ENCODE data around the gene OTC. TPM values are rescaled to one million over a fixed set of nuclear protein-coding genes. Genes with fewer than 3 reads are reported as not detected.

Gene OTC
- not detected for polyA plus RNA-seq (2013, experiment 1 of 2; ENCODE audit: insufficient read length)
- polyA plus RNA-seq (2013, experiment 2 of 2; ENCODE audit: insufficient read length) = not detected

DNA sequence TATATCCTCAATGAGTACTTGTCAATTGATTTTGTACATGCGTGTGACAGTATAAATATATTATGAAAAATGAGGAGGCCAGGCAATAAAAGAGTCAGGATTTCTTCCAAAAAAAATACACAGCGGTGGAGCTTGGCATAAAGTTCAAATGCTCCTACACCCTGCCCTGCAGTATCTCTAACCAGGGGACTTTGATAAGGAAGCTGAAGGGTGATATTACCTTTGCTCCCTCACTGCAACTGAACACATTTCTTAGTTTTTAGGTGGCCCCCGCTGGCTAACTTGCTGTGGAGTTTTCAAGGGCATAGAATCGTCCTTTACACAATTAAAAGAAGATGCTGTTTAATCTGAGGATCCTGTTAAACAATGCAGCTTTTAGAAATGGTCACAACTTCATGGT is at the start of gene OTC:
Gene OTC (plus strand): TSS at position 243 of the 400 bp plus-strand sequence. CDS start 93 bp downstream, at position 336.
- DNase-seq = no peak

DNA sequence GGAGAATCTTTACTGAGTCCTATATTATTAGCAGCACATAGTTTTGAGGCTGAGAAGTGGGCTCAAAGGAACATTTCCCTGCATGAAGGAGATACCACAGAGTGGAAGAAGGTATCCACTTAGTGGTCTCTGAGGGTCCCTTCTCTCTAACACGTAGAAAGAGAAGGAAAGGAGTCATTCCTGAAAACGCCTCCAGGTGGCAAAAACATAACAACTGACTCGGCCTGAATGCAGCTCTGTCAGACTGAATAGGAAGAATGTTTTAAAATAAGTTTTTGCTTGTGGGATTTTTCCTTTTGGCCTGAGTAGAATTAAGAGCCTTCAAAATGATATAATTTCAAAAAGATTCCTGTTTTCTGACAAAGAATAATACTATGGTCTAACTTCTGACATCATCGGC is 48.4 kb upstream of the OTC start:
- DNase-seq = no peak

DNA sequence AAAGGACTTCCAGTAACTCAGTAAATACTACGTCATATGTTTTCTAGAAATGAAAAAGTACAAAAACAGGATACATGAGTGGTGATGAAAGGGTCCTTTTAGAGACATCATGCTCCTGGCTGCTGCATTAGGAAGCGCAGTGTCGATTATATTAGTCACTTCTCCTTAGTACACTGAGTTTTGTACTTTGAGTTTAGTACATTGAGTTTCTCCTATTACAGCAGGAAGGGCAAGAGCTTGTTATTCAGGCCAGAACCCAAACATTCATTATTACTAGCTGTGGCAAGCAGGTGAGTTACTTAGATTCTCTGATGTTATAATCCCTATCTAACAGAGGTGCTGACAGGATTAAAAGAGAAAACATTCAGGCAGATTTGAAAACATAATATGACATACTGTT is 46.4 kb upstream of the OTC start:
- DNase-seq = no peak

DNA sequence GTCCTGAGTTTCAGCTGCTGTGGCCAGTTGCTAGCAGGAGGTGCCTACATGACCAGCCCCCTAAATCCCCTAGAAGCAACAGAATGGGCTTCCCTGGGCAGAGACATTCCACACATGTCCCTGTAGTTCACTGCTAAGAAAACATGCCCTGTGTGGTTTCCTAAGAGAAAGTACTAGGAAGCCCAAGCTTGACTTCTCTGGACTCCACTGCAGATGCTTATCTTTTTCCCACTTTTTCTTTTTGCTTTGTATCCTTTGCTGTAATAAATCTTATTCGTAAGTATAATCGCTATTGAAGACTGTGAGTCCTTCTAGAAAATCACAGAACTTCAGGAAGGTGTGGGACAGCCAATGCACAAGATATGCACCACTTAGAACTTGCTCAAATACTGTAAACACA is 40.7 kb upstream of the OTC start:
- DNase-seq = no peak

DNA sequence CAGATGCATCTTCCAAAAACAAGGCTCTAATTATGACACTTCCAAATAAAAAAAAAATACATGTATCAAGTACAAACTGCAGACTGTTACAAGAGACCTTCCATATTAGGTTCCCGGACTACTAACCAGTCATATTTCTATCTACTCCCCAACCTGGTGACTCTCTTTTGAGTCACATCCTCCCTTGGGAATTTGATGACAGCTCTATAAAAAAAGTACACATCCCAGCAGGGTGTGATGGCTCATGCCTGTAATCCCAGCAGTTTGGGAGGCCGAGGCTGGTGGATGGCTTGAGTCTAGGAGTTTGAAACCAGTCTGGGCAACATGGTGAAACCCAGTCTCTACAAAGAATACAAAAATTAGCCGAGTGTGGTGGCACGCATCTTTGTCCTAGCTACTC is 40.0 kb upstream of the OTC start:
- DNase-seq = peak; percentile 90

DNA sequence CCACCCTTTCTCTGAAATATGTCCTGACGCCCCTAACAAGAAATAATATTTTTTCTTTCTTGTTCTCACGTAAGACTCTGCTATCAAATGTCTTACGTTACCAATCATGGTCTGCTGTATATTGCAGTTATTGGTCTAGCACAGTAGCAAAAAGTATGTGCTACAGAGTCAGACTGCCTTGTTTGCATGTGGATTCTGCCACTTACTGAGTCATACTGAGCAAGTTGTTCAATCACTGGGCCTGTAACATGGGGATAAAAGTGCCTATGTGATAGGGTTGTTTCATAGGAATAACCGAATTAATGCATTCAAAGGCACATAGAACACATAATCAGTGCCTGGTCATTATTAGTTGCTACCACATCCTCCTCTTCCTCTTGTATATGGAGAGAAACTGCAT is 39.2 kb upstream of the OTC start:
- DNase-seq = peak; percentile 17

DNA sequence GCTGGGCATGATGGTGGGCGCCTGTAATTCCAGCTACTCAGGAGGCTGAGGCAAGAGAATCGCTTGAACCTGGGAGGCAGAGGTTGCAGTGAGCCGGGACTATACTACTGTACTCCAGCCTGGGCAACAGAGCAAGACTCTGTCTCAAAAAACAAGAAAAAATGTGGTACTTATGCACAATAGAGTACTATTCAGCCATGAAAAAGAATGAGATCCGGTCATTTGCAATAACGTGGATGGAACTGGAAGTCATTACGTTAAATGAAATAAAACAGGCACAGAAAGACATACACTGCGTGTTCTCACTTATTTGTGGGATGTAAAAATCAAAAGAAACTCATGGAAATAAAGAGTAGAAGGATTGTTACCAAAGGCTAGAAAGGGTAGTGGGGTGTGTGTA is 37.2 kb upstream of the OTC start:
- no peak for DNase-seq

DNA sequence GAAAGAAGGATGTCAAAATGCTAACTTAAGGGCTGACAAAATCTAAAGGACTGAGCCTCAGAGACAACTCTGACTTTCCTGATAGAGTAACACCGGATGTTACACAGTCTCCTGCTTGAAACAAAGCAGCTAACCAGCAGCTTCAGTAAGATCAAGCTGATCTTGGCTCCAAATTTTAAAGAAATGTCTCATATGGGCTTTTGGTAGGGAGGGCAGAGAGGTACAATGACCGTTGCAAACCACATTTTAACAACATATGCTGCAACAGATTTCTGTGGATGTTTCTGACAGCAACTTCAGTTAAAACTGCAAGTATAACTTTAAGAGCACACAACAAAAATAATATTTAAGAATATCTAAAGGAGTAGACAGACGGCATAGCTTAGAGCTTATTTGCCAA is 34.2 kb upstream of the OTC start:
- no peak for DNase-seq

DNA sequence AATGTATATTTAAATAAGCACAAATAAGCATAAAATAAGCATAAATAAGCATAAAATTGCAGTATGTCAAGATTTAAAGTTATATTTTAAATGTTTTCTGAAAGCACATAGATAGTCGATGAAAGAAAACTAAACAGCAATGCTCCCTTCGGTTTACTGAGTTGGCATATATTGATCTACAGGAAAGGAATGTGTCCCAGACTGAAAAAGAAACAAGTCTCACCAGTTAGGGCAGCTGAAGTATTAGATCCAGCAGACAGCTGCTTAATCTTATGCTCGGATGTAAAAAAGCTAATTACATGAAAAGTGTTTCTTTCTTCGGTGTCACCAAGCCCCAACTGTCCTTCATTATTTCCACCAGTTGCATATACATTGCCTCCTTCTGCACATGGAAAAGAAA is 33.8 kb upstream of the OTC start:
- DNase-seq = no peak

DNA sequence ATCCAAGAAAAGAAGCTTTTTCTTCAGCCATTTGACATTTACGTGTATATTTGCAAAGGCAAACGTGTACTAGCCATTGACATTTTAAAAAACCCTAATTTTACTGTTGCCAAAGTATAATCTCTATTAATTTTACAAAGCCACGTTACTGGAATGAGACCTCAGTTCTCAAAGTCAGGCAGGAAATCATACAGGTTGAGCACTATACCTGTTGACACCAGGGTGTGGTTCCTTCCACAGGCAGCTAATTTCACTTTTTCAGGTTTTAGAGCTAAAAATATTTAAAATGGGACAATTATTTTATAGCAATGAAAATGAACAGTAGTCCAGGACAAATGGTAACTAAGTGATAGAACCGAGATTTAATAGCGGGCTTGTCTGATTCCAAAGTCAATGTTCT is 31.6 kb upstream of the OTC start:
- DNase-seq = no peak

DNA sequence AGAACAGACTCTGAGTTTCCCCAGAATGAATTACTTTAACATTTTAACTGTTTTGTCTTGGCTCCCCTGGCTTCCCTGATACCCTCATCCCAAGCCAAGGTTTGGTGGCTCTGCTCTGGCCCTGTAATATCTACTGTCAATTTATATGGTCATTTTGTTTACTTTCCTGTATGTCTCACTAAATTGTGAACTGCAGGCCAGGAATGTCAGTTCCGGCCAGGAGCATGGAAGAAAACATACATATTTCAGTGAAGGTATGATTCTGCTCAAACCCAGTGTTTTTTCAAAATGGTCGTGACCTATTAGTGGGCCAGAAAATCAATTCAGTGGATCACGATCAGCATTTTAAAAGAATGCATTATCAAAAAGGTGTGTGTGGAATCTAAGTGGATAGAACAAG is 26.3 kb upstream of the OTC start:
- DNase-seq = no peak

DNA sequence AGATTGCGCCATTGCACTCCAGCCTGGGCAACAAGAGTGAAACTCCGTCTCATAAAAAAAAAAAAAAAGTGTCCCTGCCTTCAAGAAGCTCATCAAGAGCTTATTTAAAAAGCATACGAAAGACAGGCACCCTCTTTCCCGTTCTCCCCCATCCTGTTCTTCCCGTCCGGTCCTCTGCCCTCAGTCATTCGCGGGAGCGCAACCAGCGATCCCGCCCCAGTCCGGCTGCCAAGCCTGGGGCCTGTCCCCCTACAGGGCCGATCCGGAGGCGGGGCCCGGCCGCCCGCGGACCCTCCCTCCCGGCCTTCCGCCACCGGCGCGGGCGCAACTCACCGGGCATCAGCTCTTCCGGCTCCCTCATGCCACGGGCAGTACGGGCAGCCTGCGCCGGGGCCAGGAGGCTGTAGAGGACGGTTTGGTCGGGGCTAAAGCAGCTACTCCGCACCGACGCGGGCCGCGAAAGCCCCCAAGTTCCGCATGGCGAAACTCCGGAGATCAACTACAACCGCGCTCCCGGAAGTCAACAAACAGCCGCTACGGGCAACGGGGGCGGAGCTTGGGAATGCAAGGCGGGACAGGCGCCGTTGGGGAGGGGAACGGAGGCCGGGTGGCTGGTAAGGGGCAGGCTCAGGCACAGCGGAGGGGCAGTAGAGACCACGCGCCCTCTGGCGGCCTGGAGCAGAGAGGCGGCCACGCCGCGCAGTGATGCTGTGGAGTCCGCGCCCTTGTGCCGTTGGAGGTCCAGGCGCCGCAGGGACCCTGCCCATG is 25.2 kb upstream of the OTC start, which contains the start of gene RPGR:
Gene RPGR (minus strand): TSS at position 503 of the 768 bp plus-strand sequence. CDS start 142 bp downstream, at position 361.
- DNase-seq = peak; percentile 94

DNA sequence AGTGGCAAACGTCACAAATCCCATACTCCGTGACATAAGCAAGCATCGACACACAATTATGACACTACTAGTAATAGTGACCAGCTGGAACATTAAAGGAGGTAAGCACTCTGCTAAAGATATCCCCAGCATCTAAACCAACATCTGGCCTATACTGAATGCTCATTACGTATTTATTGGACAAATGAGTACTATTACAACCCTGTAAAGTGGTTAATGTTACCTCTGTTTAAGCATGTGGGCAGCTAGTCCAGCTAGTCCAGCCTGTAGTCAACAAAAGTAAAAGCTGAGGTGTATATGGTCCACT is 24.7 kb upstream of the OTC start:
- DNase-seq = no peak

DNA sequence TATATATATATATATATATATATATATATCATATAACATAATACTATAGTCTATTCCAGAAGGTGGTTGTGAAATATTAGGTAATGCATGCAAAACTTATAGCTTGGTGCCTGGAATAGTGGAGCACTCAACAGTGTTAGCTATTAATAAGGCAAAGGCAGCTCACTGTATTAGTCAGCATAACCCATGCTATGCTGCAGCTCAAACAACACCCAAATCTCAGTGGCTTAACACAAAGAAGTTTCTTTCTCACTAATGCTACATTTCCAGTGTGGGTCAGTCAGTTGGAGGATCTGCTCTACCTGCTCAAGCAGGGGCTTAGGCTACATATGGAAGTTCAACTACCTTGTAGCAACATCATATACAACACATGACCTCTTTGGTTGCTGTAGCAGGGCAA is 19.9 kb upstream of the OTC start:
- no peak for DNase-seq

DNA sequence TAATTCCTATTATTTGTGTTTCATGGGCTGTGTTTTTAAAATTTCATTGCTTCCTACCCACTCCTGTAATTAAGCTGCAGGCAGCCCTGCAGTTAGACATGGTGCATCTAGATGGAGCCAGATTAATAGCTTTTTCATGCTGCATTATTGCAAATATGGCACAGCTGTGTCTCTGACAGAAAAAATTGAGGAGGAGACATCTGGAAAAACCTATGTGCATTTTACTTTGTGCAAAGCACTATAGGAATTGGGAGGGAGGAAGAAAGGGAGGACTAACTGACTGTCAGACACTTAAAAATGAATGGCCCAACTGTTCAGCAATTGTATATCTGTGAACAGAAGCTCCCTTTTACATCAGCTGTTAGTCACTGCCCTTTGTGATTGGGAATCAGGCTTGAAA is 17.0 kb upstream of the OTC start:
- DNase-seq = no peak

DNA sequence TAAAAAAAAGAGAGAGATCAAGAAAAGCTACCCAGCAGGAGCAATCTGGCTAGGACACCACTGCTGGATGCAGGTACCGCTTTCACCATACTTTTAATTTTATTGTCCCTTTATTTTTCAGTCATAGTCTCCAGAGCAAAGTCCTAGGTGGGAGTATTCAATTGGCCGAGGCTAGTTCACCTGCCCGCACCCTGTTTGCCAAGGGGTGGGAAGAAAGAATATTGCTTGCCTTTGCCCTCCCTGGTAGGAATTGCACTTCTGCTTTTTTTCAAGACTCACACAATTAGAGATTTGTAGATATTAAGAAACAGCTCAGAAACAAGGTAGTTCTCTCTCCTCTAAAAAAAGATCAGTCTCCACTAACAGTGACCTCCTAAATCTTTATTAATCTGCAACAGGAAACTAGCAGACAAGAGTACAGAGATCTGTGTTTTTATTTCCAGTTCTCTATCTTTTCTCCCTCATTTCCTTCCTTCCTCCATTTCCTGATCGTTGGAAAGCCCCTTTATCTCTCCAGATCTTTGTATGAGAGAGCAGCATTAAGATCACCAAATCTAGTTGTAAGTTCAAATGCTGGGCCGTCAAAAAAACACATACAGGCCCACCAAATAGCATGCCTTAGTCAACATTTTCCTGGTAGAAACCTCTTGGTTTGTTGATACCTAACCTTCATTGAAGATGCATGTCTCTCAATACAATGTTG is 15.7 kb upstream of the OTC start:
- no peak for DNase-seq

DNA sequence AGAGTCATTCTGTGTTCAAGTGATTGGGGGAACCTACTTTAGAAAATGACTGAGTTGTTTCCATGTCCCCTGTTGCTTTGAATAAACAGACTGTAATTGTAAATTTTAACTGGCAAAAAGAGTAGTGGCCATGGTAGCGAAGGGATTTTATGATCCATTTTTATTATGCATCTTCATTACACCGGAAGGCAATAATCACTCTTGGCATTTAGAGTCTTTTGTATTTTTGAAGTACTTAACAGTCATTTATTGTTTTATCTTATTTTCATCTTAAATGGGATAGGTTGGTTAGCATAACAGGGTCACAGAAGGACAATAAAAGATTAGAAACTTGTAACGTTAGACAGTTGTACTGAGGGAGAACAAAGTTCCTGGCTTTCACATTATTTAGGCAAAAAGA is 11.0 kb upstream of the OTC start:
- DNase-seq = no peak

DNA sequence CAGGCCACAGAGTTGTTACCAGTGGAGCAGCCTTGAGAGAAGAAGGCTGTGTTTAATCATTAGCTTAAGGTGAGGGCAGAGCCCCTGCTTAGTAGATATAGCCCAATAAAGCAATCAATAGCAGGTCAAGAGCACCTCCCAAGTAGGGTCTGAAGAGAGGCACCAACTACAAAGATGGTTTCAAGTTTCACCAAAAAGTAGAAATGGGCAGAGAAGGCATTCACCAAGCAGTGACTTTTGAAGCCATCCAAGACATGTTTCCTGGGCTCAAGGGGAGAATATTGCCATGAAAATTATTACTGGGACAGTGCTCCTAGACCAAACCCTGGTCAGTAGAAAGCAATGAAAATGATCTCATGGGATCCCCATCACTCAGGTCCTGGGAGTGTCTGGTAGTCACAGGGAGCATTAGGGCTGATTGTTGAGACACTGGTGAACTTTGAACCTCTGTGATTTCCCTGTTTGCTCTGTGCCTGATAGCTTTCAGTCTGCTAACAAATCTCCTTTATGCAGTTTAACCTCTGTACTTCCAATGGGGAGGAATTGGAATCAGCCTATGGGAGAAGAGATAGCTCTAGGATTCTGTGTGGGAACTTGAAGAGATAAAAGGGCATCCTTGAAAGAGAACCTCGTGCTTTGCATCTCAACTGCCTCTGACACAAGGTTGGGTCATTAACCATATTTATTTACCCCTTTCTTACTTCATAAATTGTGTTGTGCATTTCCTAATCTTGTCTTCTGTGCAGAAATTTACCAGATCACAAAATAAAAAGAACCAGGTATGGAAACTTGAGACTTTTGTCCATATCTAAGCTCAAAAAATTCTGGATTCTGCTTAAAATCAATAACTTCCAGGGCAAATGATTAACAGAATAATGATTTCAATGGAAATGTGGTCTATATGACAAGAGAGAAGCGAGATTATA is 9.3 kb upstream of the OTC start:
- no peak for DNase-seq

DNA sequence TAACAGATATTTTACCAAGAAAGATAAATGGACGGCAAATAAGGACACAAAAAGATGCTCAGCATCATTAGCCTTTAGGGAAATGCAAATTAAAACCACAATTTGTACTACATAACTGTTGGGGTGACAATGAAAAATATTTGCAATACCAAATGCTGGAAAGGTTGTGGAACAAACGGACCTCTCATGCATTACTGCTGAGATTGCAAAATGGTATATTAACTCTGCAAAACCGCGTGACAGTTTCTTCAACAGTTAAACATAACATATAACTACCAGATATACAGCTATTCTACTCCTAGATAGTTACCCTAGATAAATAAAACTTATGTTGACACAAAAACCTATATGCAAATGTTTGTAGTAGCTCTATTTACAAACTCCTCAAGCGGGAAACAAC is 6.3 kb upstream of the OTC start:
- DNase-seq = no peak

DNA sequence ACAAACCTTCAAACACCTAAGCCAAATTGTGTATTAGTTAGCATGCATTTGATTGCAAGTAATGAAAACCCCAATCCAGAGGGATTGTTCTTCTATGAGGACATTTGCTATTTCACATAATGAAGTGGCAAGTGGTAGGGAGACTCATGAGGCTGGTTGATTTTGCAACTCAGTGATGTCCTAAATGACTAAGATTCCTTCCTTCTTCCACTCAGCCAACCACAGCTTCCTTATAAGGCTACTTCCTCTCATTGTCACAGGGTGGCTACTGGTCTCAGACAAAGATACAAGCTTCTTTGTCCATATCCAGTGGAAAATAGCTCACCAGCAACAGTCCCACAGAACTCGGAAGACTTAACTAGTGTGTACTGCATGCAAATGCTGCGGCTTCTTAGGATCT is 5.3 kb upstream of the OTC start:
- DNase-seq = peak; percentile 71

DNA sequence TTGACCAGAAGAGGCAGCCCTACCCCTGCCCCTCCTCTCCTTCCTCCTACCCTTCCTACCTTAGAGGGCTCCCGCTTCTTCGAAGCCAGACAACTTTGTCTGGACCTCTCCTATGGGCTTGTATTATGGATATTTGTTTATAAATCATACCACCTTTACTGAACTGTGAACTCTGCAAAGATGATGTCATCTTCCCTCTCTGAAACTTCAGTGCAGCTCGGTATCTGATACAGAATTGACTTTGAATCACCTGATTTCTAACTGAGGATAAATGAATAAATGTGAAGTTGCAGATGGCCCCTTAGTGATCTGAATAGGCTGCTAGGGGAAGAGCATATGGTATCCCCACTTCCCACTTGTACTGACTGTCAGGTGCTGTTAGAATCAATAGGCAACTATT is 1.1 kb upstream of the OTC start:
- DNase-seq = no peak

DNA sequence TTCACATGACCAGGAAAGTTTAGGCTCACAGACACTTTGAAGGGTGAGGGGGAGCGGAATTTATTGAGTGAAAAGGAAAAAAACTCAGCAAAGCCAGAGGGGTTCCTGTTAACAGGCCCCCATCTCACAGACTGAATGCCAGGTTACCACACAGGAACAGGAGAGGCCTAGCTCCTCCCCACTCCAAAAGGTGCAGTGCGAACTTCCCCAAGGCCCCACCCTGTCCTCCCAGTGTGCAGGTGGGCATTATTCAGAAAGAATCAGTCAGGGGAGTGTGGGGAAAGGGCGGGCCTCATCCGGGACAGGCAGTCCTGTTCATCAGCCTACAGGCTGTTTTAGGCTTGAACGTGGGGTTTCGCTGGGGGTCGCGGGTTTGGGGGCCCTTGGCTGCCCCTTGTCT is 4.0 kb downstream of the OTC start:
- no peak for DNase-seq

Data from fibroblast of skin of scalp (primary cell).